SK-MEL-5 (cell line): Measurements from ENCODE around the gene ZBTB34. TPM values are rescaled to one million over a fixed set of nuclear protein-coding genes. Genes with fewer than 3 reads are reported as not detected.
"Not testable (repeated sequence)": the region's sequence is repeated elsewhere in the genome, so short reads cannot be mapped to it uniquely, and the experiment has no call there.

Experiments
- DNase-seq: peaks from one replicate; pipeline ENCODE4 v3.0.0-alpha.2; 2016; ENCODE audit warnings: low read depth, low spot score
- in situ Hi-C: cut with HindIII; loops from 2 replicates; pipeline ENCODE4 v1.10.0; 2016; ENCODE audit warnings: low sequenced_read_pairs, high pct_unique_total_duplicates, low pct_unique_long_range_greater_than_20kb
- polyA plus RNA-seq, 2 experiments: library from polyadenylated mRNA; depleted of rRNA; stranded (reverse); fragments of >200 nt; gene quantifications; 2 replicates each; pipeline ENCODE4 v1.2.3, GENCODE V29; 2015
- total RNA-seq: library from RNA; depleted of rRNA; stranded (reverse); fragments of >200 nt; shearing (Covaris generic); gene quantifications from 2 replicates; pipeline ENCODE4 v1.2.3, GENCODE V29; 2014; rRNA removed

Gene ZBTB34
- 6.5 and 7.4 TPM in 2 replicates for total RNA-seq
- polyA plus RNA-seq (2015; cell fraction: cytosol; rRNA removed): 5.5 and 7.3 TPM in 2 replicates
- polyA plus RNA-seq (2015; cell fraction: nucleus; rRNA removed): 20.5 and 27.3 TPM in 2 replicates

GRCh38 chr9:126860077-126860756, at the start of gene ZBTB34:
Gene ZBTB34, plus strand, starts transcription at chr9:126860639. Its CDS starts 18,761 bp downstream, at chr9:126879400.
- in situ Hi-C loops: no loop called here

GRCh38 chr9:126813072-126813471, 47.4 kb upstream of the ZBTB34 start:
- DNase-seq: no peak
- in situ Hi-C loops: no loop called here

More at GRCh38 chr9:126860077-126860756, at the start of gene ZBTB34:
- peak; percentile 54 for DNase-seq

GRCh38 chr9:126814091-126814490, 46.3 kb upstream of the ZBTB34 start:
- DNase-seq: no peak
- in situ Hi-C loops: no loop called here

- DNase-seq, in situ Hi-C loops: not testable (repeated sequence)
These were observed 42.8 kb upstream of the ZBTB34 start for GRCh38 chr9:126817615-126818014.

- in situ Hi-C loops: no loop called here
- no peak for DNase-seq
These were observed 42.0 kb upstream of the ZBTB34 start for GRCh38 chr9:126818482-126818881.

- no peak for DNase-seq
These were observed 41.0 kb upstream of the ZBTB34 start for GRCh38 chr9:126819482-126819881.

GRCh38 chr9:126822278-126822677, 38.2 kb upstream of the ZBTB34 start:
- in situ Hi-C loops: no loop called here
- DNase-seq: peak; percentile 8

More at GRCh38 chr9:126819482-126819881, 41.0 kb upstream of the ZBTB34 start:
- in situ Hi-C loops: no loop called here

GRCh38 chr9:126822873-126823272, 37.6 kb upstream of the ZBTB34 start:
- in situ Hi-C loops: no loop called here
- DNase-seq: no peak

GRCh38 chr9:126824052-126824451, 36.4 kb upstream of the ZBTB34 start:
- DNase-seq, in situ Hi-C loops: not testable (repeated sequence)

GRCh38 chr9:126827227-126827626, 33.2 kb upstream of the ZBTB34 start:
- in situ Hi-C loops: no loop called here
- no peak for DNase-seq

GRCh38 chr9:126829035-126829434, 31.4 kb upstream of the ZBTB34 start:
- no peak for DNase-seq
- in situ Hi-C loops: no loop called here

- in situ Hi-C loops: no loop called here
These were observed 29.6 kb upstream of the ZBTB34 start for GRCh38 chr9:126830827-126831226.

GRCh38 chr9:126832440-126832839, 28.0 kb upstream of the ZBTB34 start:
- in situ Hi-C loops: no loop called here
- DNase-seq: no peak

More at GRCh38 chr9:126830827-126831226, 29.6 kb upstream of the ZBTB34 start:
- no peak for DNase-seq

GRCh38 chr9:126833020-126833419, 27.4 kb upstream of the ZBTB34 start:
- in situ Hi-C loops: no loop called here
- DNase-seq: no peak

GRCh38 chr9:126833710-126834345, 26.6 kb upstream of the ZBTB34 start:
- in situ Hi-C loops: no loop called here

GRCh38 chr9:126834672-126835071, 25.8 kb upstream of the ZBTB34 start:
- no peak for DNase-seq

More at GRCh38 chr9:126833710-126834345, 26.6 kb upstream of the ZBTB34 start:
- DNase-seq: no peak

GRCh38 chr9:126836216-126836615, 24.2 kb upstream of the ZBTB34 start:
- in situ Hi-C loops: no loop called here
- DNase-seq: no peak

More at GRCh38 chr9:126834672-126835071, 25.8 kb upstream of the ZBTB34 start:
- in situ Hi-C loops: no loop called here

GRCh38 chr9:126838055-126838811, 22.2 kb upstream of the ZBTB34 start:
- no peak for DNase-seq
- in situ Hi-C loops: no loop called here
